Measurements from ENCODE around the gene ZIC2.

Gene ZIC2

GRCh38 chr13:99974939-99975561 lies 6.5 kb upstream of the ZIC2 start:
- DNase-seq, result no peak

DNA sequence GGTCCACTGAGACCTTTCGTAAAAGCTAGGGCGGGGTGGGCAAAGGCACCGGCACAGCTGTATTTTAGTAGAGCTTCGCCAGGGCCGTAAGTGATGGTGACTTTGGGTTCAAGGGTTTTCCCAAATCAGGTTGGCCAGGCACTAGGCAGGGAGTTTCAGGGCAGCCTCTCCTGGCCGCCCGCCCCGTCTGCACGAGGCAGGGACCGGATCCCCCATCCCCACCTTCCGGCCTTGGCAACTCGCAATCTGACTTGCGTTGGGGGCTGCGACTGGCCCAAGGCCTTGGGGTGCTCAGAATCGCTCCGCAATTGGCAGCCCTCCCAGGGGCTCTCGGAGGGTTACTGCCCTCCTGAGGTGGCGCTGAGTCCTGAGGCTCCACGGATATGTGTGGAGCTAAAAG lies 6.0 kb upstream of the ZIC2 start:
- DNase-seq, result no peak

DNA sequence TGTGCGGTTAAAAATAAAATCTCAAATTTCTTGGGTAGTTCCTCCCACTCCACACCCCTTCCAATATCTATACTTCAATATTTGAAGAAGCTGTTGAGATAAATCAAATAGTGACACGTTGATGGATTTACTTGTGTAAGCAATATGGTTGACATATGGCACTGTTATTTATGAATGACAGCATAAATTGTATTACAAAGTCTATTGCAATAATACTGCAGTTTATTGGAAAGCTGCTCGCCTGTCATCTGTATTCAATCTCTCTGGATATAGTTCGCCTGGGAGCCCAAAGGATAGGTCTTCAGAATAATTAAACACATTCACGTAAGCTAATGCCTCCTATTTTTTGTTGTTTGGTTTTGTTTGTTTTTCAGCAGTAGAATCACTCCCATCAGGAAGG lies 5.0 kb upstream of the ZIC2 start:
- no peak for DNase-seq

DNA sequence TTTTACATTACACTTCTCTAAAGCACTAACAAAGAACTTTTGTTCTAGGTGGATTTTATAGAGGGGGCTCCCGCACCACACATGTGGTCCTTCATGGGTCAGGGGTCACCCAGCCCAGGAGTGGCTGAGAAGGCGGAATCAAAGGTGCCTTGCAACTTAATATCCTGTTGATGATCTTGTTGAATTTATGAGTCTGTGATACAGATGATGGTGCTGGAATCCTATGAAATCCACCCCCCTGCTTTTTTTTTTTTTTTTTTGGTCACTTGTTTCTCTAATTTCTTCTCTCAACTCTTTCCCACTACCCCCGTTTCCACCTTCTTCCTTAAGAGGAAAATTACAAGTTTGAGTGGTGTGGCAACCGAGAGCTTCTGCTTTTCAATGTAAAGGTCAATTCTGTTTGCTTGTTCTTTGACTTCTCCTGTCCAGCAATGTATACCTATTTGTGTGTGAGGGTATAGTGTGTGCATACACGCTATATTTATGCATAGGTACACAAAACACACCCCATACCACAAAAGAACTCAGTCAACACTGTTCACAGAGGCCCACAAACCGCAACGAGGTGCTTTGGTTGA lies 4.2 kb upstream of the ZIC2 start:
- DNase-seq, result no peak

DNA sequence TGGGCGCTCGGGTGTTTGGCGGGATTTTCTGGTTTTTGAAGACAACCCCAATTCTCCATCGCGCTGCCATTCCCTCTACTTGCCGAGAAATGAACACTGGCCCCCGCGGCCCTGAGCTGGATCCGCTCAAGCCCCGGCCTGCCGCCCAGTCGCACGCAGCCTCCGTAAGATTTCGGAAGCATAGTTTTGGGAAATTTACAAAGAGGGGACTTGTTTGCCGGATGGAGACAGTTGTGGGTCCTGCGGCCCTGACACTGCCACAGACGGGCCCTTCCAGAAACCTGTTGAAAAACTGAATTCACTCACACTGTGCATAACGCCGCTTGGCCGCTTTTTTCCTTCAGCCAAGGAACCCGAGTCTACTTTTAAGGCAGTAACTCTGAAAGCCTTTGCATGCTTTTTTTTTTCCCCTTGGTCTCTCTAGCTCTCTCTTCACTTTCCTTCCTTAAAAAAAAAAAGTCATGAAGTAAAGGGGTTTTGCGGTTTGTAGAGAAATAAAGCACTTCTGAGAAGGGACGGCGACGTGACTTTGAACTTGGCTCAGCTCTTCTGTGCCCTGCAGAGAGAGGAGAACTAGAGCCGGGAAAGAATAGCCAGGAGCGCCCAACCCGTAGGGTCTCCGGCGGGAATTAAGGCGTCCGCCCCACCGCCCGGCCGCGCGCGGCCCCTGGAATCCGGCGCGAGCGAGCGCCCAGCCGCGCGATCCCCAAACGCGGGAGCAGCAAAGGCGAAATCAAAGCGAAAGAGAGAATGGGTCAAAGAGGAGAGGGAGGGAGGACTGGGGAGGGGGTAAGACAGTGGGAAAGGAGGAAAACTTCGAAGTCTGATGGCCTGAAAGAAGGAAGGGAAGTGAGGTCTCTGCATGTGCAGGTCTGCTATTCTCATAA lies 3.4 kb upstream of the ZIC2 start:
- no peak for DNase-seq

- no peak for DNase-seq
These were observed 2.7 kb upstream of the ZIC2 start for GRCh38 chr13:99978799-99979452.

GRCh38 chr13:99979453-99980200 lies 2.0 kb upstream of the ZIC2 start:
- DNase-seq, result no peak

DNA sequence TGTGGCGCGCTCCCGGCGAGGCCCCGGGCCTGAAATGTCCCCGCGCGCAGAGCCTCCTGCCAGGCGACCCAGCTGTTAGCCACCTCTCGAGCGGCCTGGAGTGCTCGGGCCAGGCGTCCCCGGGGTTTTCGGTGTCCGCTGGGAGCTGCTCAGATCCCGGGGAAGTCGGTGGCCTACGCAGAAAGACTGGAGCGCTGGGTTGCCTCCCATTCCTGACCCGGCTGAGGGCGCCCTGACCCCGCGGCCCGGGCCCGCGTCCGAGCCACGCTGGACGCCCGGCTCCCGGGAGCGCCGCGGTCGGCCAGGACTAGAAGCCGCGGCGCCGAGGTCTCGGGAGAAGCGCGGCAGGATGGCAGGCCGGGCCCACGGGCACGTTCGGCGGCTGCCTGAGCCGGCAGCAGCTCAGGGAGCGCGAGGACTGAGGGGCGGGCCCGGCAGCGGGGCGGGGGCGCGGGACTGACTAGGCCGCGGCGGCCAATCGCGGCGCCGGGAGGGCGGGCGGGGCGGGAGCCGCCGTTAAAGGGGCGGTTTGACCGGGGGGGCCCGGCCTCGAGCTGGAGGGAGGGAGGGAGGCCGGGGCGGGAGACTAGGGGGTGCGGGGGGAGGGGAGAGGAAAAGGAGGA lies 1.3 kb upstream of the ZIC2 start:
- DNase-seq, result peak; percentile 55

DNA sequence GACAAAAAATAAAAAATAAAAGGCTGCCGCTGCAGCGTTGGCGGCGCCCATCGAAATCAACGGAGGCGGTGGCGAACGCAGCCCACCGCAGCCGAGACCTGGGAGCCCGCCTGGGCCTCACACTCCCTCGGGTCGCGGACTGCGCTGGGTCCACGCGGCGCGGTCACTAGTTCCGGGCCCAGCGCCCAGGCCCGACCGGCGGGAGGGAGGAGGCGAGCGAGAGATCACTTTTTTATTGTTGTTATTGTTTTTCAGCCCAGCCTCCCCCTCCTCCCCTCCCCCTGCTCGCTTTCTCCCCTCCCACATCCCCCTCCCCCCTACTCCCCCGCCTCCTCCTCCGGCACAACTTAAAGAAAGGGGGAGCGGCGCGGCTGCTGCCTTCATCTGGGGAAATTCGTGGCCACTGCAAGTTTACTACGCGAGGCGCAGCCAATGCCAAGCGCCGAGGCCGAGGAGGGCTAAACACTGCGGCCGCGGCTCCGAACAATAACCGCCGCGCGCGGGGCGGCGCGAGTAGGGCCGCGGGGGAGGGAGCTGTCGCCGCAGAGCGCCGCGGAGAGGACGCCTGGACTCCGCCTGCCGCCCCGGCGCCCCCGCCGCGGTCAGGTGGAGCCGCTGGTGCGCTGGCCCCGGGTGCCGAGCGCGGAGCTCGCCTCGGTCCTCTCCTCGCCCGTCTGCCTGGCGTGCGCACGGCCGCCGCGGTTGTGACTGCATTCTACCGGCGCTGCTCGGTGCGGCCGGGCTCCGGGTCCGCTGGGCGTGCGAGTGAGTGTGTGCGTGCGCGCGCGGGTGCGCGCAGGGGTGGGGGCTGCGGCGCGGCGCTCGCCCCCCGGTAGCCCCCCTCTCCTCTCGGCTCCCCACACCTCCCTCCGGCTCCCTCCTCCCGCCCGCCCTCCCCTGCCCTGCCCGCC lies 505 bp upstream of the ZIC2 start:
- no peak for DNase-seq

GRCh38 chr13:99982036-99982730 lies 599 bp downstream of the ZIC2 start:
- DNase-seq, result no peak

- DNase-seq, result no peak
These were observed 1.3 kb downstream of the ZIC2 start for GRCh38 chr13:99982731-99983498.

DNA sequence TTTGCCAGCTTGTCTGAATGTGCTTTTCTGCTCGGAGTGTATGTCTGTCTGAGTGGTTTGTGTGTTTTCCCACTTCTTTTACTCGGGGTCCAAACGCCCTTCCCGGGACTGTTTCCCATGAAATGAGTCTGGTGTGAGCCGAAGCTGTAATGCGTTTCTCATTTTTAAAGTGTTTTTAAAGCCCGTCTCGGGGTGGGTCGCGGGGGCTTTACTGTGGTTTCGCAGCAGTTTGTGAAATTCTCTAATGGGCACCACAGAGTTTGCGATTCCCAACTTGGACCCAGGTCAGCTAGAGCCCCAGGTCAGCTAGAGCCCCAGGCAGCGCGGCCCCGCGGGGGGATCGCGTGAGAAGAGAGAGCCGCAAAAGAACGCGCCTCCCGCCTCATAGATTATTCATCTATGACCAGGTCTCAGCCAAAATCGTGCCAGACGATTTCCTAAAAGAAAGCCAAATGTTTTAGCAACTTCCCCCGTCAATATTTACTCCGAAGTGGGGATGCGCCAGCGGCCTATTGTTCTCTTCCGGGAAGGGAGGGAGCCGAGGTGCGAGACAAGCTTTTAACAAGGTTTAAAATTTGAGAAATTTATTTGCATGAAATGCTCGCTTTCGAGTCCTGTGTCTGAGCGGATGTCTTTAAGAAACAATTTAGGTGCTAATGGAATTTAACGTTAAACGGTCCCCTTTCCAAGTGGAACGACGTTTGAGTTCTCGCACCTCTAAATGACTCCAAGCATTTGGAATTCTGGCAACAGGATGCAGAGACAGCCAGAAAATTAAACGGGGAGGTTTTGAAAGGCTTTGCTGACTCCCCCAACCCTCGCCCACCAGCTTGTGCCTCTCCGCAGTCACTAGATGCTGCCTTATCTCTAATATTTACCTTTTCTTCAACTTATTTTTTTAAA lies 2.2 kb downstream of the ZIC2 start:
- DNase-seq, result no peak

DNA sequence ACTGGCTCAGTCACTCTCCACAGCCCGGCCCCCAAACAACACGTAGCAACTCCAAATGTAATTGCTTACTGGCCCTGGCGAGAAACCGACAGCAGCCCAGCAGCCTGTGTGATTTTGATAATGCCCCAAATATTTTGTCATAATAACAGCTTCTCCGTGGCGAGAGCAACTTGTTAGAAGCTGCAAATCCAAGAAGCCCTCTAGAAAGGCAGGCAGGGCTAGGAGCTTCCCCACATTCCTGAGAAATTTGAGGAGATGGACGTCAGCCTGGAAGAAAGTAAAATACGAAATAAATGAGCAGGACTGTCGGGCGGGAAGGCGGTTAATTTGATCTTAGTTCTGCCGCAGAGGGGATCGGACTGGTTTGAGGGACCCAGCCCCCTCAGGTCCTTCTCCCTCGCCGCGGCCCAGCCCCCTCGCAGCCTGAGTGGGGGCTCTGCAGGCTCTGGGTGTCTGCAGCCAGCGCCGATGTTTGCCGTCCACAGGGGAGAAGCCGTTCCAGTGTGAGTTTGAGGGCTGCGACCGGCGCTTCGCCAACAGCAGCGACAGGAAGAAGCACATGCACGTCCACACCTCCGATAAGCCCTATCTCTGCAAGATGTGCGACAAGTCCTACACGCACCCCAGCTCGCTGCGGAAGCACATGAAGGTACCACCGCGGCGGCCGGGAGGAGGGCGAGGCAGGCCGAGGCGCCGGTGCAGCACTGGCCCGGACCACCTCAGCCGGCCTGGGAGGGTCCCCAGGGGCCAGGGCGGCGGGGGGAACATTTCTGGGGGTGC lies 3.1 kb downstream of the ZIC2 start:
- no peak for DNase-seq

DNA sequence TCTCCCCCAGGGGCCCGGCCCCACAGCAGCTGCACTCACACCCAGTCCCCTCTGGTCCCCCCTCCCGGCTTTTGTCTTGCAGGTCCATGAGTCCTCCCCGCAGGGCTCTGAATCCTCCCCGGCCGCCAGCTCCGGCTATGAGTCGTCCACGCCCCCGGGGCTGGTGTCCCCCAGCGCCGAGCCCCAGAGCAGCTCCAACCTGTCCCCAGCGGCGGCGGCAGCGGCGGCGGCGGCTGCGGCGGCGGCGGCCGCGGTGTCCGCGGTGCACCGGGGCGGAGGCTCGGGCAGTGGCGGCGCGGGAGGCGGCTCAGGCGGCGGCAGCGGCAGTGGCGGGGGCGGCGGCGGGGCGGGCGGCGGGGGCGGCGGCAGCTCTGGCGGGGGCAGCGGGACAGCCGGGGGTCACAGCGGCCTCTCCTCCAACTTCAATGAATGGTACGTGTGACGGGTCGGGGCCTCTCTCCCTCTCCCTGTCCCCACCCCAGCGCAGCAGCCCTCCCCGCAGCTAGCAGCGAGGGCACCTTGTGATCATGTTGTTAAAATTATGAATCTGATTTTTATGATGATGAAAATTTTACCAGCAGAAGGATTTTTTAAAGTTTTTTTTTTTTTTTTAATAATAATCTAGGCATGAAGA lies 3.8 kb downstream of the ZIC2 start:
- DNase-seq, result no peak

DNA sequence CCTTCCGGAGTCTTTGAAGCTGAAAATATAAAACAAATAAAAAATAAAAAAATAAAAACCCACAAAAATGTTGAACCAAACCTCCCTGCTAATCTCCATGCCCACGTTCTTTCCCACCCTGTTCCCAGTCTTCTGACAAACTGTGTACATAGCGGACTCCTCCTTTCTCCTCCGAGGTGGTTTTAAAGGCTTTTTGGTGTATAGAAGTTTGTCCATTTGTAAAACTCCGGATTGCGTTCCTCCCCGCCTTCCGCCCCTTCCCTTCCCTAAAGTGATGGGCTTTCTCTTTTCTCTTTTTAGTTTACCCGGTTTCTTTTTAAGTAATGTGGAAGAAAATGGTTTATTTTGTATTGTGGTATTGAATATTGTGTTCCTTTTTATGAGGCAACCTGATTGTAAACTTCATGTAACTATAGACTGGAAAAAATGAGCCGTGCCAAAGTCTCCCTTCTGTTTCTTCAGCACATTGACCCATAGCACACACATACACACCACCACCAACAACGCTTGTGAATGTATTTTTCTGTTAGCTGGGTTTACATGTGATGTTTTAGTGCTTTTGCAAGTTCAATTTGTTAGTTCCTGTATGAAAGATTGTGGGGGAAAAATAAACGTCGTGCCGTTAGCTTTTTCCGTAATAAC lies 4.4 kb downstream of the ZIC2 start:
- DNase-seq, result no peak

- DNase-seq, result no peak
These were observed 5.2 kb downstream of the ZIC2 start for GRCh38 chr13:99986741-99987140.

Data from CD4-positive, alpha-beta T cell treated with Interleukin-12 subunit alpha and Interleukin-12 subunit beta, for 1 hour (primary cell).